ENCODE measurements around the gene IFT27. TPM values are rescaled to one million over a fixed set of nuclear protein-coding genes. Genes with fewer than 3 reads are reported as not detected.

IFT27 gene
- total RNA-seq, 1 experiment from 2014 or later, result 23.2 TPM

GRCh38 chr22:36728505-36728904, 47.4 kb downstream of the IFT27 start:
- Histone ChIP-seq H3K9me2 (ENCODE audit: insufficient read depth) (no peaks in the 10 kb centered on the region), H3K9ac (ENCODE audit: low read length) (no peak overlapping the region), H3K4me3 (replicated peaks in 1 of 2; ENCODE audit: low read depth in 1 of 2, low read length in 2 of 2) (no peak overlapping the region), H3K27ac (ENCODE audit: low read depth, low read length) (no peak overlapping the region), H3K79me2 (ENCODE audit: insufficient read depth, low read length) (no peaks in the 10 kb centered on the region), H3K4me1 (ENCODE audit: control insufficient read depth in 1 of 2, insufficient read depth in 2 of 2, low read length in 2 of 2) (no peaks in the 10 kb centered on the region), H3K9me3 (ENCODE audit: control insufficient read depth in 1 of 2, insufficient read depth in 1 of 2, low read depth in 1 of 2, low read length in 2 of 2) (no peaks in the 10 kb centered on the region), H3K4me2 (ENCODE audit: low read length) (no peak overlapping the region), H4K20me1 (ENCODE audit: insufficient read depth) (no peaks in the 10 kb centered on the region), H2AFZ (ENCODE audit: low read depth, low read length, poor library complexity, severe bottlenecking) (no peak overlapping the region), H3K27me3 (ENCODE audit: insufficient read depth, low read length) (peaks cover 56% of the 10 kb centered on the region), H3K36me3 (ENCODE audit: control insufficient read depth in 1 of 2, insufficient read depth in 2 of 2, low read length in 2 of 2) (no peaks in the 10 kb centered on the region)
- ChIA-PET POLR2A (no interaction called here), RAD21 (ENCODE audit: low non-redundant PET in 1 of 2, low total read pairs in 2 of 2, uncharacterized antibody in 2 of 2, unreplicated experiment in 2 of 2) (no interaction called here), CTCF (no interaction called here)
- DNase-seq (ENCODE audit: low read depth, low spot score) (no peak), ATAC-seq (no peak)
- no TSS peak for BruUV-seq (replicated peaks)
- intact Hi-C loops (cut with micrococcal nuclease), result no loop called here
- no peak for TF ChIP-seq EZH2phosphoT487 (IDR thresholded peaks at IDR 0.05; ENCODE audit: borderline replicate concordance)
- no peak for TF ChIP-seq JUND (IDR thresholded peaks at IDR 0.05)
- TF ChIP-seq, protein P1, sequence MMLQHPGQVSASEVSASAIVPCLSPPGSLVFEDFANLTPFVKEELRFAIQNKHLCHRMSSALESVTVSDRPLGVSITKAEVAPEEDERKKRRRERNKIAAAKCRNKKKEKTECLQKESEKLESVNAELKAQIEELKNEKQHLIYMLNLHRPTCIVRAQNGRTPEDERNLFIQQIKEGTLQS (IDR thresholded peaks at IDR 0.05), result no peak
- no peak for TF ChIP-seq CTCF (IDR thresholded peaks at IDR 0.05 in 2 of 3, conservative IDR thresholded peaks at IDR 0.05 in 1 of 3; ENCODE audit: borderline replicate concordance in 1 of 3, insufficient read depth in 1 of 3, low read depth in 2 of 3, low read length in 2 of 3)
- TF ChIP-seq REST (IDR thresholded peaks at IDR 0.05; ENCODE audit: low read depth), result no peak
- no peak for TF ChIP-seq CBX3 (IDR thresholded peaks at IDR 0.05; ENCODE audit: low read depth)
- TF ChIP-seq SP1 (IDR thresholded peaks at IDR 0.05; ENCODE audit: low read depth), result no peak
- TF ChIP-seq POLR2AphosphoS5 (IDR thresholded peaks at IDR 0.05; ENCODE audit: low read depth, low read length), result no peak
- no peak for TF ChIP-seq ZFX (IDR thresholded peaks at IDR 0.05)
- no peak for TF ChIP-seq YY1 (IDR thresholded peaks at IDR 0.05; ENCODE audit: extremely low read depth, insufficient replicate concordance, low read depth, low read length)
- no peak for TF ChIP-seq TCF7L2 (IDR thresholded peaks at IDR 0.05; ENCODE audit: borderline replicate concordance, extremely low read depth, insufficient read depth, insufficient read length)
- TF ChIP-seq ZBTB33 (IDR thresholded peaks at IDR 0.05; ENCODE audit: extremely low read depth, insufficient replicate concordance, low read length), result no peak
- TF ChIP-seq FOSL1 (IDR thresholded peaks at IDR 0.05; ENCODE audit: low read depth), result no peak
- TF ChIP-seq, protein P2, sequence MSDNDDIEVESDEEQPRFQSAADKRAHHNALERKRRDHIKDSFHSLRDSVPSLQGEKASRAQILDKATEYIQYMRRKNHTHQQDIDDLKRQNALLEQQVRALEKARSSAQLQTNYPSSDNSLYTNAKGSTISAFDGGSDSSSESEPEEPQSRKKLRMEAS (IDR thresholded peaks at IDR 0.05), result no peak
- TF ChIP-seq ZNF274 (IDR thresholded peaks at IDR 0.05; ENCODE audit: low read depth, low read length), result no peak
- TF ChIP-seq SRF (IDR thresholded peaks at IDR 0.05; ENCODE audit: low read depth), result no peak
- no peak for TF ChIP-seq EGR1 (IDR thresholded peaks at IDR 0.05; ENCODE audit: low read depth)
- TF ChIP-seq RAD21 (IDR thresholded peaks at IDR 0.05; ENCODE audit: low read depth), result no peak
- TF ChIP-seq CEBPB (IDR thresholded peaks at IDR 0.05; ENCODE audit: low read depth), result no peak
- no peak for TF ChIP-seq EZH2 (IDR thresholded peaks at IDR 0.05)

Measured in HCT116 (cell line).